ENCODE results near the gene ELOVL7. TPM values are rescaled to one million over a fixed set of nuclear protein-coding genes. Genes with fewer than 3 reads are reported as not detected.

ELOVL7 gene
- total and polyA plus RNA-seq, 2 experiments from 2014 or later, result 15.2 to 41.8 TPM

DNA sequence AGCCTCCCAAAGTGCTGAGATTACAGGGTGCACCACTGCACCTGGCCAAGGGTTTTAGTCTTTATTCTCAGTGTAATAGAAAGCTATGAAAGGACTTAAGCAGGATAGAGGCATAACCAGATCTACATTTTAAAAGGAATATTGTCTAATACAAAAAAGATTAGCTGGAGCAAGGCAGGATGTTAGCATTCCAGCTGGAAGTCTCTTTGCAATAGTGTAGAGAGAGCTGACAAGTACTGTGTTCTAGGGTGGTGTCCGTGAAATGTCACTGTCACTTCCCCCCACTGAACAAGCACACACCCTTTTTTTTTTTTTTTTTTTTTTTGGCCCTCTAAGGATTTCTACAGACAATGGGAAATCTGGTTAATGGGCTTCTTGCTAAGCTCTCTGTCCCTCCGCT lies 119.9 kb downstream of the ELOVL7 start:
- H3K79me2 ChIP-seq, result no peaks in the 10 kb centered on the region
- no peaks in the 10 kb centered on the region for H3K4me1 ChIP-seq (ENCODE audit: insufficient read depth)
- no peaks in the 10 kb centered on the region for H3K9me3 ChIP-seq (ENCODE audit: low read depth)
- no peak for DNase-seq (ENCODE audit: low spot score)
- no peak overlapping the region for H3K4me3 ChIP-seq
- WGBS (ENCODE audit: low lambda C conversion rate, missing lambda C conversion rate), result 71% methylated on average over 2 of the region's 2 CpGs
- no peaks in the 10 kb centered on the region for H3K9me2 ChIP-seq (replicated peaks; ENCODE audit: insufficient read depth)
- TF ChIP-seq EZH2phosphoT487 (IDR thresholded peaks at IDR 0.05; ENCODE audit: low read depth, severe bottlenecking, unreplicated experiment) (no peak), EZH2 (IDR thresholded peaks at IDR 0.05; ENCODE audit: borderline replicate concordance) (no peak)
- TF ChIP-seq, protein P1, sequence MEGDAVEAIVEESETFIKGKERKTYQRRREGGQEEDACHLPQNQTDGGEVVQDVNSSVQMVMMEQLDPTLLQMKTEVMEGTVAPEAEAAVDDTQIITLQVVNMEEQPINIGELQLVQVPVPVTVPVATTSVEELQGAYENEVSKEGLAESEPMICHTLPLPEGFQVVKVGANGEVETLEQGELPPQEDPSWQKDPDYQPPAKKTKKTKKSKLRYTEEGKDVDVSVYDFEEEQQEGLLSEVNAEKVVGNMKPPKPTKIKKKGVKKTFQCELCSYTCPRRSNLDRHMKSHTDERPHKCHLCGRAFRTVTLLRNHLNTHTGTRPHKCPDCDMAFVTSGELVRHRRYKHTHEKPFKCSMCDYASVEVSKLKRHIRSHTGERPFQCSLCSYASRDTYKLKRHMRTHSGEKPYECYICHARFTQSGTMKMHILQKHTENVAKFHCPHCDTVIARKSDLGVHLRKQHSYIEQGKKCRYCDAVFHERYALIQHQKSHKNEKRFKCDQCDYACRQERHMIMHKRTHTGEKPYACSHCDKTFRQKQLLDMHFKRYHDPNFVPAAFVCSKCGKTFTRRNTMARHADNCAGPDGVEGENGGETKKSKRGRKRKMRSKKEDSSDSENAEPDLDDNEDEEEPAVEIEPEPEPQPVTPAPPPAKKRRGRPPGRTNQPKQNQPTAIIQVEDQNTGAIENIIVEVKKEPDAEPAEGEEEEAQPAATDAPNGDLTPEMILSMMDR (IDR thresholded peaks at IDR 0.05; ENCODE audit: poor library complexity), result no peak
- no peaks in the 10 kb centered on the region for H4K20me1 ChIP-seq (ENCODE audit: insufficient read depth, poor library complexity, severe bottlenecking)
- no peak overlapping the region for H2AFZ ChIP-seq
- no peaks in the 10 kb centered on the region for H3K27me3 ChIP-seq
- no peak overlapping the region for H3K4me2 ChIP-seq
- no peak overlapping the region for H3K27ac ChIP-seq
- H3K36me3 ChIP-seq (replicated peaks; ENCODE audit: insufficient read depth, low read depth), result no peaks in the 10 kb centered on the region

DNA sequence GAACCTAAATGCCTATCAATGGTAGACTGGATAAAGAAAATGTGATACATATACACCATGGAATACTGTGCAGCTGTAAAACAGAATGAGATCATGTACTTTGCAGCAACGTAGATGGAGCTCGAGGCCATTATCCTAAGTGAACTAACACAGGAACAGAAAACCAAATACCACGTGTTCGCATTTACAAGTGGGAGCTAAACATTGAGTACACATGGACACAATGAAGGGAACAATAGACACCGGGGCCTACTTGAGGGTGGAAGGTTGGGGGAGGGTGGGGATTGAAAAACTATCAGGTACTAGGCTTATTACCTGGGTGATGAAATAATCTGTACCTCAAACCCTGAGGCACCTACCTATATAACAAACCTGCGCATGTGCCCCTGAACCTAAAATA lies 121.7 kb downstream of the ELOVL7 start:
- H3K4me2 ChIP-seq, result no peak overlapping the region
- H3K9me2 ChIP-seq (replicated peaks; ENCODE audit: insufficient read depth), result no peaks in the 10 kb centered on the region
- no peaks in the 10 kb centered on the region for H3K9me3 ChIP-seq (ENCODE audit: low read depth)
- H3K27me3 ChIP-seq, result no peaks in the 10 kb centered on the region
- no peaks in the 10 kb centered on the region for H4K20me1 ChIP-seq (ENCODE audit: insufficient read depth, poor library complexity, severe bottlenecking)
- no peak for TF ChIP-seq EZH2 (IDR thresholded peaks at IDR 0.05; ENCODE audit: borderline replicate concordance)
- no peak for TF ChIP-seq EZH2phosphoT487 (IDR thresholded peaks at IDR 0.05; ENCODE audit: low read depth, severe bottlenecking, unreplicated experiment)
- TF ChIP-seq, protein P1 (IDR thresholded peaks at IDR 0.05; ENCODE audit: poor library complexity), result no peak
- DNase-seq (ENCODE audit: low spot score), result no peak
- no peak overlapping the region for H3K27ac ChIP-seq
- no peak overlapping the region for H3K4me3 ChIP-seq
- WGBS (ENCODE audit: low lambda C conversion rate, missing lambda C conversion rate), result 52% methylated on average over 6 of the region's 6 CpGs
- no peaks in the 10 kb centered on the region for H3K4me1 ChIP-seq (ENCODE audit: insufficient read depth)
- no peaks in the 10 kb centered on the region for H3K36me3 ChIP-seq (replicated peaks; ENCODE audit: insufficient read depth, low read depth)
- H3K79me2 ChIP-seq, result no peaks in the 10 kb centered on the region
- H2AFZ ChIP-seq, result no peak overlapping the region

DNA sequence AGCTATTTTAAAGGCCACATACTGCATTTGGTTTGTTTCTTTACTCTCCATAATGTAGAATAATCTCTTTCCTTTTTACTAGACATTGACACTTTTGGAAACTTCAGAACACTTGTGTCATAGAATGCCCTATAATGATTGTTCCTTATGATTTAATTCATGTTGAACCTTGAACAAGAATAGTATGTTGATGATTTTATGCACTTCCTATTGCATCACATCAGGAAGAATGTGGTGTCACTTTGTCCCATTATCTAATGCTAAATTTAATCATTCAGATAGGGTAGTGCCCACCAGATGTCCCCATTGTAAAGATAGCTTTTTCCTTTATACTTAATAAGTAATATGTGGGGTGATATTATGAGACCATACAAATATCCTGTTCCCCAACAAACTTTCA lies 124.7 kb downstream of the ELOVL7 start:
- Histone ChIP-seq H3K27ac (no peak overlapping the region), H2AFZ (no peak overlapping the region), H3K36me3 (replicated peaks; ENCODE audit: insufficient read depth, low read depth) (no peaks in the 10 kb centered on the region), H3K9me3 (ENCODE audit: low read depth) (no peaks in the 10 kb centered on the region), H3K9me2 (replicated peaks; ENCODE audit: insufficient read depth) (no peaks in the 10 kb centered on the region), H3K79me2 (no peaks in the 10 kb centered on the region), H3K4me2 (no peak overlapping the region), H4K20me1 (ENCODE audit: insufficient read depth, poor library complexity, severe bottlenecking) (no peaks in the 10 kb centered on the region), H3K4me3 (no peak overlapping the region), H3K27me3 (no peaks in the 10 kb centered on the region), H3K4me1 (ENCODE audit: insufficient read depth) (no peaks in the 10 kb centered on the region)
- TF ChIP-seq EZH2phosphoT487 (IDR thresholded peaks at IDR 0.05; ENCODE audit: low read depth, severe bottlenecking, unreplicated experiment) (no peak), EZH2 (IDR thresholded peaks at IDR 0.05; ENCODE audit: borderline replicate concordance) (no peak)
- TF ChIP-seq, protein P1 (IDR thresholded peaks at IDR 0.05; ENCODE audit: poor library complexity), result no peak
- no peak for DNase-seq (ENCODE audit: low spot score)

Data from hepatocyte (in vitro differentiated cells).